Measurements from ENCODE around the gene OPN4. TPM values are rescaled to one million over a fixed set of nuclear protein-coding genes. Genes with fewer than 3 reads are reported as not detected.

OPN4 gene
- total and polyA plus RNA-seq, 2 of the 8 experiments (the other 6 are each of a cell fraction or from before 2014, with no cell fraction given), result not detected

DNA sequence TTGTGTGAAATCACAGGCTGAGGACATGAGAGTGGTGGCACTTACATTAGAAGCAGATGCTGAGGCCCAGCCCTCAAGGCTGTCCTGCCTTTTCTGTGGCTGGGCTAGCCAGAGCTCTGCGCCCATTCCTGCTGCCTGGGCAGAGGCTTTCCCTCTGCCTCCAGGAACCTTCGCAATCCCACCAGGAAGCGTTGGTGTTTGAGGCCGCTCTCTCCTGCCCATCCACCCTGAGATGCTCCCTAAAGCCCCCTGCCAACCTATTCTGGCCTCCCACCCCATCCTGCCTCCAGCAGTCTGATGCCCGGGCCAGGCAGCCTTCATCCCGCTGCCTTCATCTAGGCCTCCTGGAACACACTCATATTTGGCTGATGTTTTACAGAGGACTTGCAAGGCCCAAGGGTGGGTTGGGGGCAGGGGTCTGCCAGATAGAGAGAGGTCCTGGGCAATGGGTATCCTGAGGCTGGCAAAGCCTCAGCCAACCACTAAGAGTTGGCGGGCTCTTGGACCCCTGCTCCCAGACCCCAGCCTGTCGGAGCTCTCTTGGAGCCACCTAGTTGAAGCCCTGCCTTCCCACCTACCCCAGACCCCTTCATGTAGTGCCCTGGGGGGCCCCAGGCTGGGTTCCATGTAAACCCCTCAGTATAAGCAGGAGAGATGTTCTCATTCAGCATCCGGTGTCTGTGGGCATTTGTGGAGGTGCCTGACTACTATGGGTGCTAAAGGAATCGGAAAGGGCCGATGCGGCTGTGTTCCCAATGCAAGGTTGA lies 46.7 kb downstream of the OPN4 start:
- no peak for FAIRE-seq
- no peak overlapping the region for H3K27ac ChIP-seq (ENCODE audit: low read depth, low read length)
- H2BK5ac ChIP-seq (ENCODE audit: low read depth, low read length), result no peak overlapping the region
- TF ChIP-seq JUN (IDR thresholded peaks at IDR 0.05; ENCODE audit: low read depth, low read length) (no peak), TEAD4 (IDR thresholded peaks at IDR 0.05; ENCODE audit: low read depth, low read length) (no peak), SUZ12 (IDR thresholded peaks at IDR 0.05; ENCODE audit: low read length) (no peak), GABPA (IDR thresholded peaks at IDR 0.05; ENCODE audit: borderline replicate concordance, insufficient read depth, low read length) (no peak), NRF1 (IDR thresholded peaks at IDR 0.05; ENCODE audit: low read depth, low read length) (no peak), SP1 (IDR thresholded peaks at IDR 0.05; ENCODE audit: low read depth, low read length) (no peak), CTBP2 (IDR thresholded peaks at IDR 0.05; ENCODE audit: borderline replicate concordance, insufficient read depth, insufficient read length, low read length) (no peak), ZNF274 (IDR thresholded peaks at IDR 0.05; ENCODE audit: borderline replicate concordance, extremely low read depth, low read length) (no peak), CEBPB (IDR thresholded peaks at IDR 0.05; ENCODE audit: low read depth, low read length) (no peak)

More for the DNA sequence above, 46.7 kb downstream of the OPN4 start:
- Histone ChIP-seq H3K4me3 (ENCODE audit: extremely low read depth in 1 of 4, insufficient read depth in 2 of 4, low read depth in 3 of 4, low read length in 4 of 4) (no peak overlapping the region), H3K4me1 (replicated peaks in 1 of 4; ENCODE audit: control insufficient read depth in 3 of 4, insufficient read depth in 4 of 4, low read length in 3 of 4) (peaks cover 0 to 5% (median 0%) of the 10 kb centered on the region in 4 experiments; a peak in 3 of 7 replicates), H3K79me2 (ENCODE audit: control insufficient read depth in 1 of 2, insufficient read depth in 2 of 2, low read length in 2 of 2) (no peaks in the 10 kb centered on the region), H2BK12ac (ENCODE audit: low read depth, low read length) (no peak overlapping the region), H3K9ac (replicated peaks in 1 of 4; ENCODE audit: extremely low read depth in 1 of 4, low read depth in 3 of 4, low read length in 3 of 4) (no peak overlapping the region), H2AFZ (ENCODE audit: low read length) (no peak overlapping the region), H2AK5ac (ENCODE audit: low read depth, low read length) (no peak overlapping the region), H2BK120ac (replicated peaks; ENCODE audit: low read depth, low read length) (no peak overlapping the region), H4K91ac (replicated peaks; ENCODE audit: insufficient read length, low read length) (no peak overlapping the region), H3K4me2 (ENCODE audit: insufficient read depth in 1 of 2, low read depth in 2 of 2, low read length in 2 of 2) (no peak overlapping the region), H4K5ac (ENCODE audit: insufficient read length, low read depth, low read length) (no peak overlapping the region), H3K23me2 (ENCODE audit: low read depth, low read length) (no peaks in the 10 kb centered on the region; the same call in 1 of the 2 replicates), H4K20me1 (replicated peaks in 1 of 2; ENCODE audit: control insufficient read depth in 1 of 2, insufficient read depth in 2 of 2, low read length in 2 of 2) (no peaks in the 10 kb centered on the region), H4K8ac (ENCODE audit: extremely low read depth, insufficient read depth, low read length) (no peak overlapping the region; the same call in 1 of the 2 replicates), H3K18ac (ENCODE audit: extremely low read depth, low read length) (no peak overlapping the region), H2BK15ac (ENCODE audit: low read length) (no peak overlapping the region), H2BK20ac (ENCODE audit: low read length) (no peak overlapping the region), H3K4ac (replicated peaks; ENCODE audit: insufficient read length, low read depth, low read length) (no peak overlapping the region), H3K79me1 (ENCODE audit: low read depth, low read length) (no peaks in the 10 kb centered on the region), H3K23ac (ENCODE audit: insufficient read length) (no peak overlapping the region), H3K27me3 (replicated peaks in 1 of 4; ENCODE audit: control insufficient read depth in 3 of 4, extremely low read depth in 1 of 4, insufficient read depth in 3 of 4, low read length in 3 of 4) (no peaks in the 10 kb centered on the region), H3K9me3 (ENCODE audit: insufficient read depth in 2 of 2, low read depth in 1 of 2, low read length in 1 of 2) (no peaks in the 10 kb centered on the region), H3K36me3 (ENCODE audit: control insufficient read depth in 2 of 4, insufficient read depth in 4 of 4, low read length in 3 of 4) (no peaks in the 10 kb centered on the region), H3K14ac (ENCODE audit: insufficient read length) (no peak overlapping the region), H3K56ac (replicated peaks; ENCODE audit: insufficient read length, low read depth, low read length) (no peak overlapping the region)
- ChIA-PET POLR2A (ENCODE audit: partially characterized antibody) (interaction anchor here (1.7 kb wide), 1 partner anchor 30 kb away, joined by 3 read pairs; no protein-coding TSS in a partner anchor), CTCF (ENCODE audit: partially characterized antibody) (interaction anchor here (0.5 to 4.9 kb wide), 10 partner anchors 8 to 473 kb away, joined by 3 to 23 read pairs (median 6); no protein-coding TSS in a partner anchor)
- 90% methylated on average over 10 of the region's 12 CpGs; no CpG with 5 or more reads in 1 of the 2 experiments for WGBS, 2 experiments (ENCODE audit: extremely low coverage in 1 of 2, insufficient coverage in 1 of 2, insufficient read length in 1 of 2, insufficient replicate concordance in 2 of 2, low coverage in 1 of 2, low lambda C conversion rate in 2 of 2, missing lambda C conversion rate in 1 of 2)
- no peak for DNase-seq (ENCODE audit: low read depth in 1 of 2, low spot score in 2 of 2)

All from H1 (cell line).